ENCODE results near the gene PIK3CB. TPM values are rescaled to one million over a fixed set of nuclear protein-coding genes. Genes with fewer than 3 reads are reported as not detected.
"Not testable (repeated sequence)": the region's sequence is repeated elsewhere in the genome, so short reads cannot be mapped to it uniquely, and the experiment has no call there.

PIK3CB gene
- total RNA-seq, 1 donor from 2014 or later = 30.7 TPM

DNA sequence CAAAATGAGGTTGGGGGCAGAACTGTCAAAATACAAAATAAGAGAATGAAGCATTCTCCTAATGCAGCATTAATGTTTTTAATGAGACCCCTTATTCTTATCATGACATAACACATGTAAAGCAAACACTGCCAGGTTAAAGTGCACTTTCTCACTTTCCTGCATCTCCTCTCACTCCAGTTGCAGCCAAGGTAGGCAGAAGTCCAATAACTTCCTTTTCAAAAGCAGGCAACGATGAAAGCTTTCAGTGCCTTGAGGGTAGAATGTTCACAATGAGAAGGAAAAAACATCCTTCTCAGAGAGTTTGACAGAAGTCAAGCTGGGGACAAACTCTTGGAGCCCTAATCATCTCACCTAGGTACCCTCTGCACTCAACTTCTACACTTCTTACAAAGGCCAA, 166.6 kb downstream of the PIK3CB start:
- DNase-seq (no peak), ATAC-seq (ENCODE audit: poor library complexity) (no peak)
- intact Hi-C loops (cut with DNase I) = no loop called here

DNA sequence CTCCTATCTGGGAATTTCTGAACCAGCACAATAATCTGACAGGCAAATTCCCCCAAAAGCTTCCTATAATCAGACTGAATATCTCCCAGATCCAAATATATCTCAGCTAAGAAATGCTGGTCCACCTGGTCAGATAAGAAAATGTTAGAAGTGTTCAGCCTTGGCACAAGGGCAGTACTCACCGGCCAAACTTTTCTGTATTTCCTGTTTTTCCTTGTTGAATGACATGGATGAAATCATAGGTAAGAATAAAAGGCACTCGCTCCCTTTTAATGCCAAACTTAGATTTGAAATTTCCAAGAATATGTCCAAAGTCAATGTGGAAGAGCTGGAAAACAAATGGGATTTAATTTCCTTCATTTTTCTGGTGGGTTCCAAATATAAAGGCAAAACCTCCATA, 177.2 kb downstream of the PIK3CB start:
- DNase-seq (no peak), ATAC-seq (ENCODE audit: poor library complexity) (no peak)
- intact Hi-C loops (cut with DNase I) = no loop called here

DNA sequence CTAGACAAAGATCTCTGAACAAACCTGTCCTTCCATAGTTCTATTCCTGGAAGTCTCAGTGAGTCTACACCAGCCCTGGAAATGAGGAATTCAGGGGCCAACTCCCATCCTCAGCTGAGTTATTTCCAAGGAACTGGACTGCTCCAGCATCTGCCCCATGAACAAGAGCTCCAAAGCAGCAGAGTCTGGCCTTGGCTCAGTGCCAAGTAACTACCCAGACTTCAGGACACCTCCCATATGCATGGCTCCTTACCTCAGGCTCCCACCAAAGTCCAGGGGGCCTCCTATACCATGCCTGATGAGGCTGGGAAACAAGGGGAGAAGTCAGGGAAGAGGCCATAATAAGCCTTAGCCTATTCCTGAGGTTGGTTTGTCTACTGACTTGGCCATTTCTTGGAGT, 181.2 kb downstream of the PIK3CB start:
- intact Hi-C loops (cut with DNase I) = no loop called here
- no peak for ATAC-seq (ENCODE audit: poor library complexity)
- no peak for DNase-seq

DNA sequence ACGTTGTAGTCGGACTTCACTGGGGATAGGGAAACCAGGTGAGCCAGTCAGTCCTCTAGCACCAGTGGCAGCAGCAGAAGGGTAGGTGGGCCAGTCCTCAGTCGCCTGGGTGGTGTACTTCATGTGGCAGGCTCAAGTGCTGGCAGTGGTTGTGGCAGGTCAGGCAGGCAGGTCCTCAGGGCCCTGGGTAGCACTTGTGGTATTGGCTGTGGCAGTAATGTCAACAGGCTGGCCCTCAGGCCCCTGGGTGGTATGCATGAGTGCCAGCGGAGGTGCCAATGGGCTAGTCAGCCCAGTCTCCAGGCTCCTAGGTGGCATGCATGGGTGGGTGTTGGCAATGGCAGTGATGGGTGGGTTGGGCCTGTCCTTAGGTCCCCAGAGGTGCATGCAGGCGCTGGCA, 185.6 kb downstream of the PIK3CB start:
- no peak for ATAC-seq (ENCODE audit: poor library complexity)
- DNase-seq = no peak
- intact Hi-C loops (cut with DNase I) = no loop called here

DNA sequence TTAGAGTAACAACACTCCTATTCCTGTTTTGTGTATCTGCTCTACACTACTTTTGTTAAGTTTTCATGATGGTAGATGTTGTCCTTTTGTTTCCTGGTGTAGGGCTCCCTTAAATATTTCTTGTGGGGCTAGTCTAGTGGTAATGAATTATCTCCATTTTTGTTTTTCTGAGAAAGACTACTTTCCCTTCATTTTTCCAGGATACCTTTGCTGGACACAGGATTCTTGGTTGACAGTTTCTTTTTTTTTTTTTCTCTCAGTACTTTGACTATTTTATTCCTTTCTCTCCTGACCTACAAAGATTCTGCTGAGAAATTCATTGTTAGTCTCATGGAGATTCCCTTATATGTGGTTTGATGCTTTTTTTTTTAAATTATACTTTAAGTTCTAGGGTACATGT, 188.2 kb downstream of the PIK3CB start:
- intact Hi-C loops (cut with DNase I) = no loop called here

DNA sequence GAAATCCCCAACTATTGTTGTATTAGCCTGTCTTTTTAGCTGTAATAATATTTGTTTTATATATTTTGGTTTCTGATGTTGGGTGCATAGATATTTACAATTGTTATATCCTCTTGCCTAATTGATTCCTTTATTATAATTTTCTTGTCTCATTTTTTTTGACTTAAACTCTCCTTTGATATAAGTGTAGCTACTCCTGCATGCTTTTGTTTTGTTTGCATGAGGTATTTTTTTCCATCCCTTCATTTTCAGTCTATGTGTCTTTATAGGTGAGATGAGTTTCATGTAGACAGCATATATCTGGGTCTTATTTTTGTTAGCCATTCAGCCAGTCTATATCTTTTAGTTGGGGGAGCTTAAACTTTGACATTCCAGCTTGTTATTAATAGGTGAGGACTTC, 188.7 kb downstream of the PIK3CB start:
- intact Hi-C loops (cut with DNase I) = no loop called here
- DNase-seq (no peak), ATAC-seq (ENCODE audit: poor library complexity) (no peak)

More for the DNA sequence above, 188.2 kb downstream of the PIK3CB start:
- no peak for DNase-seq
- no peak for ATAC-seq (ENCODE audit: poor library complexity)

DNA sequence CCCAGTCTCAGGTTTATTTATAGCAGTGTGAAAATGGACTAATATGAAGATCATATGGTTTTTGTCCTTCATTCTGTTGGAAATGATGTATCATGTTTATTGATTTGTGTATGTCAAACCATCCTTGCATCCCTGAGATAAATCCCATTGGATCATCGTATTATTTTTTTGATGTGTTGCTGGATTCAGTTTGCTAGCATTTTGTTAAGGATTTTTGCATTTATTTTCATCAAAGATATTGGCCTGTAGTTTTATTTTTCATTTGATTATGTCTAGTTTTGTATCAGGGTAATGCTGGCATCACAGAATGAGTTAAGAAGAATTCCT, 191.8 kb downstream of the PIK3CB start:
- intact Hi-C loops (cut with DNase I) = no loop called here
- no peak for DNase-seq
- no peak for ATAC-seq (ENCODE audit: poor library complexity)

DNA sequence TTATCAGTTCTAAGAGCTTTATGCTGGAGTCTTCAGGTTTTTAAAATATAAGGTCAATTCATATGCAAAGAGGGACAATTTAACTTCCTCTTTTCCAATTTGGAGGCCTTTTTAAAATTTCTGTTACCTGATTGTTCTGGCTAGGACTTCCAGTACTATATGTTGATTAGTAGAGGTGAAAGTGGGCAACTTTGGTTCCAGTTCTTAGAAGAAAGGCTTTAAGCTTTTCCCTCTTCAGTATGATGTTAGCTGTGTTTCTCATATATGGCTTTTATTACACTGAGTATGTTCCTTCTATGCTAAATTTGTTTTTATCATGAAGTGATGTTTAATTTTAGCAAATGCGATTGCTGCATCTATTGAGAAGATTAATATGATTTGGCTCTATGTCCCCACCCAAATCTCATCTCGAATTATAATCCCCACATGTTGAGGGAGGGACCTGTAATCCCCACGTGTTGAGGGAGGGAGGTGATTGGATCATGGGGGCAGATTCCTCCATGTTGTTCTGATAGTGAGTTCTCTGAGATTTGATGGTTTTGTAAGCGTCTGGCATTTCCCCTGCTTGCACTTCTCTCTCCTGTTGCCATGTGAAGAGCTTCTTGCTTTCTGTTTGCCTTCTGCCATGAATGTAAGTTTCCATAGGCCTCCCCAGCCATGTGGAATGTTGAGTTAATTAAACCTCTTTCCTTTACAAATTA, 192.4 kb downstream of the PIK3CB start:
- intact Hi-C loops (cut with DNase I) = no loop called here
- DNase-seq = no peak
- ATAC-seq (ENCODE audit: poor library complexity) = no peak

DNA sequence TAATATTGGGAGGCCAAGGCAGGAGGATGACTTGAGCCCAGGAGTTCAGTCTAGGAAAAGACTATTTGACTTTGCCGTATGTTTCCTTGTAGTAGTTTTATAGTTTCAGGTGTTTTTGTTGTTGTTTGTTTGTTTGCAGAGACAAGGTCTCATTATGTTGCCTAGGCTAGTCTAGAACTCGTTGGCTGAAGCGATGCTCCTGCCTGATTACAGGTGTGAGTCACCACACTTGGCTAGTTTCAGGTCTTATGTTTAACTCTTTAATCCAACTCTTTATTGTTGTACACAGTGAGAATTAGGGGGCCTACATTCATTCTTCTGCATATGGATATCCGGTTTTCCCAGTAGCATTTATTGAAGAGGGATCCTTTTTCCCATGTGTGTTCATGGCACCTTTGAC, 194.2 kb downstream of the PIK3CB start:
- no peak for ATAC-seq (ENCODE audit: poor library complexity)
- DNase-seq = no peak
- intact Hi-C loops (cut with DNase I) = no loop called here

DNA sequence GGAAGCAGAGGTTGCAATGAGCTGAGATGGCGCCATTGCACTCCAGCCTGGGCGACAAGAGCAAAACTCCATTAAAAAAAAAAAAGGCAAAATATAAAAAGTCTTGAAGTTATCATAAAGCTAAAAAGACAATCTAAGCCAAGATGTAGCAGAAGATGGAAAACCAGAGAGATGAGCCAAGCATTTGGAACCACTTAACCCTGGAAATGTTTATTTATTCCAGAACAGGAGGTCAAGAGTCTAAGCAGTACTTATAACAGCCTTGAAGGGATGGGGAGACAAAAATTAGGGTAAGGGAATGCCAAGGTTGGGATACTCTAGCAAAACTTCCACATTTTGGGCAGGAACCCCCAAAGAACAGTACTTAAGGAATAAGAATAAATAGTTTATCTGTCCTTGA, 196.1 kb downstream of the PIK3CB start:
- DNase-seq (no peak), ATAC-seq (ENCODE audit: poor library complexity) (no peak)
- intact Hi-C loops (cut with DNase I) = no loop called here

DNA sequence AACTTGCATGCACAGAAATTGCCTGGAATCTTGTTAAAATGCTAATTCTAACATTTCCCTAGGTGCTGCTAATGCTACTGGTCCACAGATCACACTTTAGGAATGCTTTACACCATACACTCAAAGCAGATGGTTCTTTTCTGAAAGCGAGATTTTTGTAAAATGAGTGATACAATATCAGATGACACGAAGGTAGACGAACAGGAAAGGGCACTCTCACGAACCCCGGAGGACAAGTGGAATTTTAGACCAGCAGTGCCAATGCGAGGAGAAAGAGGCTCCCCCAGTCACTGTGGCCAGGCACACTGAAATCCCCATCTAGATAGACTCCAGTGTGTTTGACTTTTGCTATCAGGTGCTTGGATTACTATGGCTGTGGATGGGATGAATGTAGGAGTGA, 205.2 kb downstream of the PIK3CB start:
- intact Hi-C loops (cut with DNase I) = no loop called here
- DNase-seq (no peak), ATAC-seq (ENCODE audit: poor library complexity) (no peak)

DNA sequence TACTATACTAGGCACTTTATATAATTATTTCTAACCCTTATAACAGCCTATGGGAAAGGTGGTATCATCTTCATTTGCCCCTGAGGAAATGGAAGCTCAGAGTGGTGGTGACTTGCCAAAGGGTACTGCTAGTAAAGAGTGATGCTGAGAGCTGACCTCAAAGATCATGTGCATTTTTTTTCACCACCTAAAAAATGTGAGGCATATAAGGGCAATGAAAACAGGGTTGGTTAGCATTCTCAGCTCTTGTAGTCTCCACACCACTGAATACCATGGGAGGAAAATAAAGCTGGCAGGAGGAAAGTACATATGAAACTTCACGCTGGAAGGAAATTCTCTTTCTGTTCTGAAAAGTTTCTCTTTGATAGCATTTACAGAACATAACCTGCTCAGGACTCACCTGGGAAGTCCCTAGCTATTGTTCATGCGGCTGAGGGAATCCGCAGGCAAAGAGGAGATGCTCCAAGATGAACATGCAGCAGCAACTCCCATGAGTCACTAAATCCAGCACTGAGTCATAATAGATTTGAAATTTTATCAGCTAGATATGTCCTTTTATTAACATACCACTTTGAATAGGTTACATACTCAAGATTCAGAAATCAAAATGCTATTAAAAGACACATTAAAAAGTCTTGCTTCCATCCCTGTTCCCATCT, 208.9 kb downstream of the PIK3CB start:
- intact Hi-C loops (cut with DNase I) = no loop called here
- DNase-seq (no peak), ATAC-seq (ENCODE audit: poor library complexity) (no peak)

DNA sequence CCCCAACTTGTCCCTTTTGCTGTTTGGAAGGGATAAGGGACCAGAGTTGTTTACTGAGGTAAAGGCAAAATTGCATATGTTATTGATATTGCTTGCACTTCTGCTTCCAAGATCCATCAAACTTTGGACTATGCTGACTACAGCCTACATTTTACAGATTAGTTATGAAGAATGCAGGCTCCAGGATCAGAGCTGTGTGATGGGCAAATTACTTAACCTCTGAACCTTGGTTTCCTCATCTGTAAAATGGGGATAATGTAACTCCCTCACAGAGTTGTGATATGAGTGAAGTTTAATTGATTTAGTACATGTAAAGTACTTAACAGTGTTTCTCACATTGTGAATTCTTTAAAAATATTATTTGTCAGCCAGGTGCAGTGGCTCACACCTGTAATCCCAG, 210.2 kb downstream of the PIK3CB start:
- intact Hi-C loops (cut with DNase I) = no loop called here
- no peak for ATAC-seq (ENCODE audit: poor library complexity)
- DNase-seq = no peak

DNA sequence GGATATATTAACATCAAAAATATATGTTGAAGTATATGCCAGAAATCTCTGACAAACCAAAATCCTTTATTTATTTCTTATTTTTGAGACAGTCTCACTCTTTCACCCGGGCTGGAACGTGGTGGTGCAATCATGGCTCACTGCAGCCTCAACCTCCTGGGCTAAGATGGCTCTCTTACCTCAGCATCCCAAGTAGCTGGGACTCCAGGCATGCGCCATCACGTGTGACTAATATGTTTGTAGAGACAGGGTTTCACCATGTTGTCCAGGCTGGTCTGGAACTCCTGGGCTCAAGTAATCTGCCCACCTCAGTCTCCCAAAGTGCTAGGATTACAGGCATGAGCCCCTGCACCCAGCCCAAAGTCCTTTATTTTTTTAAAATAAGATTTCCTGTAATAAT, 214.3 kb downstream of the PIK3CB start:
- ATAC-seq (ENCODE audit: poor library complexity) = no peak

DNA sequence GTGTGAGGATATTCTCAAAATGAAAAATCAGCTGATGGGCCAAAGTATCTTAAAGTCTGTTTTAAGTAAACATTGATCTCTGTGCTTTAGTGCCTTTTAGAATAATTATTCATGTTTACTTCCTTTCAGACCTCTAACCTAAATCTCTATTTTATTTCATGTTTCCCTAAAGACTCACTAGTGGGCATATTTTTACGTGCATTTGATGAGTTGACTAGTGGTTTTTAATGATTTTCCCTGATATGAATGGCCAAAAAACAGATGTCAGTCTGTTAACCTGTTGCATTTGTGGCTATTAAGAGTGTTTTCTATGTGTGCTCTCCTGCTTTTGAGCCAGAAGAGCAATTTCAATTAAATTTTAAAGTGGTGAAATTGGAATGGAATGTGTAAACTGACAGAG, 219.3 kb downstream of the PIK3CB start:
- intact Hi-C loops (cut with DNase I) = no loop called here
- no peak for ATAC-seq (ENCODE audit: poor library complexity)
- no peak for DNase-seq

More for the DNA sequence above, 214.3 kb downstream of the PIK3CB start:
- DNase-seq = no peak
- intact Hi-C loops (cut with DNase I) = no loop called here

DNA sequence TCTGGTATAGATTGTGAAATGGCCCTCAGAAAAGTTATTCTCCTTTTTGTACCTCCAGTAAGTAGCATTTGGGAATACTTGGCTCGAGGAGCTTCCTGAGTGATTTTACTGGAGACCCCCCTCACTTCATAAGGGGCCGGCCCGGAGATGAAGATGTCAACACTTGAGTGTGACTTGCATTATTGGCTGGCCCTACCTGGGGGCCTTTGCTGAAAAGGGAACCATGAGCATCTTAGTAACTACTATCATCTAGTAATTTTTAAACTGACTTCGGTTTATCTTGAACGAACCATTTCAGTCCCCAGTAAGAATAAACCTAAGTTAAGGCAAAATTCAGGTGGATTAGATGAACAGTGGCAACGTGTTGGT, 224.8 kb downstream of the PIK3CB start:
- ATAC-seq (ENCODE audit: poor library complexity) (no peak), DNase-seq (no peak)
- intact Hi-C loops (cut with DNase I) = no loop called here

DNA sequence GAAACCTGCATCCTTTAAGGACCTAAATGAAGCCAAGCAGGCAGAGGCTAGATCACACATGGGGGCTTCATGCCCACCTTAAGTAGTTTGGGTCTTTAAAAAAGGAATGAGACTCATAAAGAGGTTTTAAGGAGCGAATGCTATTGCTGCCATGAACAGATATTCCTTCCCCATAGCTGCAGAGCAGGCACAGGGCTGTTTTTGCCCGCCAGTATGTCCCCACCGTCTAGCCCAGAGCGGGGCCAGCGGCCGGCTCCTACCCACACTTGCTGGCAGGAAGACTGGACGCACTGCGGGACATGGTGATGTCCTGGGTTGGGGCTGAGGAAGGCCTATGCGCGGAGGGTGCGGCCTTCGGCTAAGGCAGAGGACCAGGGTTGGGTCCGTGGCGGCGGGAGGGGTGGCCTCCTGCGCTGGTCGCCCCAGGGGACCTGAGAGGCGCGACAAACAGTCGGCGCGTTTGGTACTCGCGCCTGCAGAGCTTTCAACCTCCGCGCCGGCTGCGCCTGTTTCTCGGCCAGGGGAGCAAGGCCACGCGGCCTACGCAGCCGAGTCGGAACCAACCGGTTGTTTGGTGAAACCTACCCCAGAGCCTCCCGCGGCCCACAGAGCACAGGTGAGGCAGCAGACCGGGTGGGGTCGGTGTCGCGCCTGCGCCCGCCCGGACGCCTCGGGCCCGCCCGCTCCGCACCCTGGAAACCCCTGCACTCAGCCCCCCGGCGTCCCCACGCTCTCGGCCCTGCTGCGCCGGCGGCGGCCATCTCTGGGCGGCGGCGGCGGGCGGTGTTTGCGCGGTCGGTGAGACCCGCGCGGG, 226.2 kb downstream of the PIK3CB start, which contains the start of gene FAIM:
TSS of gene FAIM (plus strand) at position 450 of the 814 bp plus-strand sequence. CDS start 10,956 bp downstream, outside the sequence.
- DNase-seq (peak; percentile 80), ATAC-seq (ENCODE audit: poor library complexity) (peak; percentile 86)
- intact Hi-C loops (cut with DNase I) = no loop called here

DNA sequence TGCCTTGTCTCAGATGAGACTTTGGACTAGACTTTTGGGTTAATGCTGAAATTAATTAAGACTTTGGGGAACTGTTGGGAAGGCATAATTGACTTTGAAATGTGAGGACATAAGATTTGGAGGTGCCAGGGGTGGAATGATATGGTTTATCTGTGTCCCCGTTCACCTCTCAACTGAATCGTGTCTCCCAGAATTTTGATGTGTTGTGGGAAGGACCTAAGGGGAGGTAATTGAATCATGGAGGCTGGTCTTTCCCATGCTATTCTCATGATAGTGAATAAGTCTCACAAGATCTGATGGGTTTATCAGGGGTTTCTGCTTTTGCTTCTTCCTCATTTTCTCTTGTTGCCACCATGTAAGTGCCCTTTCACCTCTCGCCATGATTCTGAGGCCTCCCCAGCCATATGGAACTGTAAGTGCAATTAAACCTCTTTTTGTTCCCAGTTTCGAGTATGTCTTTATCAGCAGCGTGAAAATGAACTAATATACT, 230.6 kb downstream of the PIK3CB start:
- intact Hi-C loops (cut with DNase I); DNase-seq; ATAC-seq (ENCODE audit: poor library complexity): not testable (repeated sequence)
